HT-29 (cell line): ENCODE measurements around the gene MEST. TPM values are rescaled to one million over a fixed set of nuclear protein-coding genes. Genes with fewer than 3 reads are reported as not detected.
A peak's percentile ranks its signal among the peaks of the same experiment; 100 is the strongest.
"Not testable (repeated sequence)": the region's sequence is repeated elsewhere in the genome, so short reads cannot be mapped to it uniquely, and the experiment has no call there.

Source experiments
- DNase-seq: peaks from one replicate; pipeline ENCODE4 v3.0.0-alpha.2; 2015; ENCODE audit warnings: low spot score
- total RNA-seq: library from RNA; depleted of rRNA; stranded (reverse); fragments of >200 nt; shearing (Covaris generic); gene quantifications from 2 replicates; pipeline ENCODE4 v1.2.3, GENCODE V29; 2014

Gene MEST
- total RNA-seq, 1 experiment from 2014 or later: 60.3 TPM

DNA sequence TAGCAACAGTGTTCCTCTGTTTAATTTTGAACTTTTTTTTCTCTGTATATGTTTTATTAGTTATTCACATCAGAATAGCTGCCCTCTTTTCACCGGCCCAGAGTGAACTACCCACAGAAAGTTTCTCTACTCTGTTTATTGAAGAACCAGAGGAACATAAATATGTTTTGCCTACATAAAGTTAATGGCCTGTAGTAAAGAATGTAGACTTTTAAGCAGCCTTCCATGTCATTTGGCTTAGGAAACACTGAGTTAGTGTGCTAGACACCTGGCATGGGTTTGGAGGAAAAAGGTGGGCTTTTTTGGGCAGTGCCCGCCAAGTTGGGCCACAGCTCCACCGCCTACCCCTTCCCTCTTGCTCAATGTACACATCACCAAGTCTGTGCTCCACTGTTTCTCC, 8.9 kb upstream of the MEST start:
- DNase-seq: no peak

DNA sequence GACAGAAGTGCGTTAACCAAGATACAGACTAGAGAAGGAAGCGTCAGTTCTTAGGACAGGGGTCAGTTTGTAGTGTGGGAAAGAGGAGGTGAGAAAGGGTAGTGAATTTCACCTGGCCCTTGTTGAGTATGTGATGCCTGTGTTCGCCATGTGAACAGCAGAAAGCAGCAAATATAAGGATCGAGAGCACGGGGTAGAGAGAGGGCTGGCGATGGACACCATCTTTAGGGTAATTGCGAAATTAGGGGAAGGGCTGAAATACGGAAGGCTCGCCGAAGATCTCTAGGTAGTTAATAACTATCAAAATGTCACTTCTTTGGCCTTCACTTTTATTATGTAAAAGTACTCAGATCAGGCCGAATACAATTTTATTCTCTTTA, 6.2 kb upstream of the MEST start:
- DNase-seq: no peak

DNA sequence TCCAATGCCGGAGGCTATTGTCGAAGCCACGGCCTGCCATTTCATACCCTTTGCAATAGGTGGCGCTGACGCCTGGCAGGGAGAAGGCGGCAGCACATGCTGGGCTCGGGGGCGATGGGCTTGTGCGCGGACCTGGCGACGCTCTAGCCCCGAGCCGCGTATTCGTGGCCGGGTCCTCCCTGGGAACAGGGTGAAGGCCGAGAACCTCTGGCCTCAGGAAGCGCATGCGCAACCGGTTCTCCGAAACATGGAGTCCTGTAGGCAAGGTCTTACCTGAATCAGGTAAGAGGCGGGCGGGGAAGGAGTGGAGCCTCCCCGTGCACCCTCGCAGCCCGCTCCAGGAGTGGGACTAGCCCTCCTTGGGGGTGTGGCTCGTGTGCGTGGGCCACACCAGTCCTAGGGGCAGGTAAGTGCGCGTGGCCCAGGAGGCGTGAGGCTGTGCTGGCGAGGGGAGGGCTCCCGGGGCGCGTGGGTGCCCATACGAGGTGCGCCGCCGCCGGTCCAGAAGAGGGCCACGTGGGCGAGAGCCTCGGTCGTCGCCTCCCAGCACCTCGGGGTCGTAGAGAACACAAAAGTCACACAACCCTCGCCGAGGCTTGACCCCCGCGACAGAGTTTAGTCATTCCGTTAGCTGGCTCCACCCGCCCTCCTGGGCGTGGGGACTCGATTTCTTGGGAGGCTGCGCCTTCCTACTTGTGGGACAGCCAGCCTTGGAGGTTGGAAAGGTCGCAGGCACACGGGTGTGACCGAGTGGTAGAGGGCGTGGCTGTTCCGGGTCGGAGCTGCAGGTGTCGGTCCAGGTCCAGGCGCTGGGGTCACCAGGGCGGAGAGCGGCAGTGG, 5.6 kb upstream of the MEST start:
- DNase-seq: peak; percentile 98

DNA sequence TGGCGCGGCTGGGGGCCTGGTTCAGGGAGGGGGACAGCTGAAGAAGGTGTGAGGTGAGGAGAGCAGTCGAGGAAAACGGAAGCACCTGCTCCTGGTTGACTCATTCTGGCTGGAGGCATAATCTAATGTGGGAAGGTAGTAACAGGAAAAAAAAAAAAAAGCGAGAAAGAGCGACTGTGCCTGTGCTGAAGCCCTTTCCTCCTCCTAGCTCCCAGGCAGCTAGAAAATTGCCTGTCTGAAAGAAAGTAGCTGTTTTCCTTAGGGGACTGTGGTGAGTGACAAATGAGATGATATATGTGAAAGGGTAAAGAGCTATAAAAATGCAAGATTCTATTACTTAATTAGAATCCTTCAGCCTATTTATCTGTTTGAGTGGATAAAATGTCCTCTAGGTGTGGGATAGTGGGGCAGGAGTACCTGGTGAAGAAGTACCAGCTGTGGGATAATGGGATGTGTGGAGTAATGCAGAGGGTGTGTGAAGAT, 4.9 kb upstream of the MEST start:
- no peak for DNase-seq

DNA sequence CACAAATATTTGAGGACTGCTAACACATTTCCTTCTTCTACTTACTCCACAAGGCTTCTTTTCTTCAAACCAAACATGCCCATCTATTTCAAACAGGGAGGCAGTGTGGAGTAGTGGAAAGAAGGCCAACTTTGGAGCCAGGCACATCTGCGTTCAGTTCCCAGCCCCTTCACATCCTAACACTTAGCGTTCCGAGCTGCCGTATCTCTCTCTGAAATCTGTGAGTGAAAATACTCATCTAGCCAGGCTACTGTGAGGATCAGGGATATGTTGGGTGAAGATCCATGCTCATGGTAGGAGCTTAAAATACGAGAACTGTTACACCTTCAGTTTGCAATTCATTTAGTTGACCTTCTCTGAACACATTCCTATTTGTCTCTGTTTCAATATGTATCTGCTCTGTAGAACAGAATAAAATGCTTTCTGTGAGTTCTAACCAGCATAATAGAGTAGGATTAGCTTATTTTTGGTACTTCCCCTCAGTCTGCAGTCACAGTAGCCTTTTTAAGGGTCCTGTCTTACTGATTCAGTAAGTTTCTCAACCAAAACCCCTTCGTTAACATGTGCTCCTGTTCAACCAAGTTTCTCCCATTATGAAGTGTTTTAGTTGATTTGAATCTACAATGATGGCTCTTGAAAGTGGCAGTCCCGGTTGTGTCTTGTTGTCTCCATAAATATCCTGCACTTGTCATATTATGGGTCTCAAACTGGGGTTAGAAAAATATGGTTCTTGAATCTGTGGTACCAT, 3.3 kb upstream of the MEST start:
- DNase-seq: no peak

DNA sequence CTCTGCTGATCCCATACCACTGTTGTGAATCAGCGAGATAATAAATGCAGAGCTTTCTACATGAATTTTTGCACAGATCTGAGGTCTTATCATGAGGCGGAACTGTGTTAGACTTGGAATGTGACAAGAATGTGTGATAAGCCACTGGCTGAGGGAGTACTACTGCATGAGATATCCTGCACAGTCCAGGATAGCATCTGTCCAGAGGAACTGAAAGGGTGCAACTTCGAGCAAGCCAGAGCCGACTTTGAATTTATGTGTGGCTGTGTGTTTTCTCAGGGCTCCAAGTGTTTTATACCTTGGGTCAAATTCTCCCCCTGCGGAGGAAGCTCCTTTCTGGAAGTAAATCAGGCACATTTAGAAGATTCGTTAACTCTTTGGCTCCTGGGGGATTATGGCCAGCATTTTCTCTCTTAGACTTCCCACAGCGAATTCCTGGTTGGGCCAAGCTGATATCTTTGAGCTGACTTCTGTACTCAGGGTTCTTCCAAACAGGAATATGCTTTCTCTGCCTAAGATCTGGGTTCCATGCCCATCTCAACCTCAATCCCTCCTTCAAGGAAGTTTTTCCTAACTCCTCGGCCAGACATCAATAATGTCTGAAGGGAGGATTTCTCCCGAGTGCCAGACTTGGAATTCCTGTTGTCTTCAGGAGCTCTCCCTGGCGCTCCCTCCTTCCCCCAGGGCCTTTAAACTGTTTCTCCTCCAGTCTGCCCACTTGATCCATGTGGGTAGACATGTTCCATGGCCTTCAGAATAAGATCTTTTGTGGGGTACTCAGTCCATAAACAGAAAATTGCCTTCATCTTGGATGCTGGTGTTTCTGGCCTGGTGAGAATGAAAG, 2.5 kb upstream of the MEST start:
- no peak for DNase-seq

DNA sequence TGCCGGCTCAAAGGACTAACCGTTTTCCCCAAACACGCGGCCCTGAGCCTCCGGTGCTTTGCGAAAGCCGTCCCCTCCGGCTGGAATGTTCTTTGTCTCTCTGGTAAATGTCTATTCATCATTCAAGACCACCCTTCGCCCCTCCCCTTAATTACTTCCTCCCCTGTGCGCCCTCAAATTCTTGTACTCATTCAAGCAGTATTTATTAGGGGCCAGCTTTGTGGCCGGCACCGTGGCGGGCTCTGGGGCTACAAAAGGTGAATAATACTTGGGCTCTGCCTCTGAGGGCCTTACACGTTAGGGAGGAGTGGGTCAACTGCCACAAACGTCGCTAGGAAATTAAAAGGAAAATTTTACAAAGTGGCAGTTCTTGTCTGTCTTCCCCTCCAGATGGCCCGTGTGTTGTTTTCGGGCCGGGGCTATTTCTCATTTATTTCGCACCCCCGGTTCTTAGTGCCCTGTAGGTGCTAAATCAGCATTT, 1.5 kb upstream of the MEST start:
- DNase-seq: no peak

DNA sequence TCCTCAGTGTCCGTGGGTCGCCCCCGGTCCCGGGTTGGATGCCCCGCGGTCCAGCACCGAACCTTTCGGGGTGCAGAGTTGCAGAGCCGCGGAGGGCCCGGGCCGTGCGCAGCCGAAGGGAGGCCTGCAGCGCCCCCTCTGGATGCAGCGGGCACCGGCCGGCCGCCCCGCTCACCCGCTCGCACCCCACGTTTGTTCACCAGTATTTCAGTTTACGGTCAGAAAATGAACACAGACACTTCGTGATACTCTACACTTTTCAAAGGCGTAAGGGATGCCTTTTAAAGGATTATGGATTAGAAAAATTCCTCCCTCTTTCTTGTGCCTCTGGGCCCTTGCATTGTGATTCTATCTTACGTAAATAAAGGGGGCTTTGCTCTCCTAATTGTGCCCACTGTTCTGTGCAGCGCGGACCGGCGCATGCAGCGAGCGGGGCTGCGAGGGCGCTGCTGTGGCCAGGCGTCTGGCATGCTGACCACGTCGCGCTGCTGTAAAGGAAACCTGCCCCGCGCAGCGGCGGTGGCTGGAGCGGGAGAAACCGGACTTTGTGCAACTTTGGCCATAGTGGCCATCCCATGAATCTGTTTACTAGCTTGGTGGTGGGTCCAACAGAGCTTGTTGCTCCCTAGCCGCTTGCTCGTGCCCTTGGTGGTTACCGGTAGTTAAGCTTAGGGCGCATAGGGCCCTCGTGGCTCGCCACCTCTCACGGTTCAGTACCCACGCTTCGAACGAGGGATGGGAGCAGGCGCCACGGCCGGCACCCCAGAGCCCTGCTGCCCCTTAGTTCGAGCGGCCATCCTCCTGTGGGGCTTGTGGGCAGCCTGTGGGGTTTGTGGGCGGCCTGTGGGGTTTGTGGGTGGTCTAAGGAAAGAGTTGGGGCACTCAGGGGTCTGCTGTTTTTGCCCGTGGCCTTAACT, 739 bp upstream of the MEST start:
- DNase-seq: no peak

DNA sequence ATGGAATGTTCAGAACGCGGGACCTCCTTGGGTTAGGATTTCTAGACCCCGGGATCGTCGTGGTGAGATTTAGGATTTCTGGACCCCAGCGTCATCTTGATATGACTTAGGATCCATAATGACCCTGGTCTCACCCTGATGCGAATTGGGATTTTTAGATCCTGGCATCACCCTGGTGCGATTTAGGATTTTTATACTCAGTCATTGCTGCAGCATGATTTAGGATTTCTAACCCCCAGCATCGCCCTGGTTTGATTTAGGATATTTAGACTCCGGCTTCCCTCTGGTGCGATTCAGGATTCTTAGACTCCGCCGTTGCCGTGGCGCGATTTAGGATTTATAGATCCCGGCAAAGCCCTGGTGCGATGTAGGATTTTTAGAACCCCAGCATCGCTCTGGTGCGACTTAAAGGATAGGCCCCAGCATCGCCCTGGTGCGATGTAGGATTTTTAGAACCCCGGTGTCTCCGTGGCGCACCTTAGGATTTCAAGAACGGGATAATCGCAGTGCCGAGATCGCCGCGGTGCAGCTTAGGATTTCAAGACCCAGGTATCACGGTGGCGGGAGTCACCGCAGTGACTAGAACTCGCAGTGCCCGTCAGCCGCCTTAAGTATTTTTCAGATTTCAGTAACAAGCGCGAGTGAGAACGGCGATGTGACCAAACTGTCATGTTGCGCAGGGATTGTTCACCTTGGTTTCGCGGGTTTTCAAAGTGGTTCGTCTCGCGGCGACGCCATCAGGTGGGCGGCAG, 814 bp downstream of the MEST start:
- DNase-seq: no peak

DNA sequence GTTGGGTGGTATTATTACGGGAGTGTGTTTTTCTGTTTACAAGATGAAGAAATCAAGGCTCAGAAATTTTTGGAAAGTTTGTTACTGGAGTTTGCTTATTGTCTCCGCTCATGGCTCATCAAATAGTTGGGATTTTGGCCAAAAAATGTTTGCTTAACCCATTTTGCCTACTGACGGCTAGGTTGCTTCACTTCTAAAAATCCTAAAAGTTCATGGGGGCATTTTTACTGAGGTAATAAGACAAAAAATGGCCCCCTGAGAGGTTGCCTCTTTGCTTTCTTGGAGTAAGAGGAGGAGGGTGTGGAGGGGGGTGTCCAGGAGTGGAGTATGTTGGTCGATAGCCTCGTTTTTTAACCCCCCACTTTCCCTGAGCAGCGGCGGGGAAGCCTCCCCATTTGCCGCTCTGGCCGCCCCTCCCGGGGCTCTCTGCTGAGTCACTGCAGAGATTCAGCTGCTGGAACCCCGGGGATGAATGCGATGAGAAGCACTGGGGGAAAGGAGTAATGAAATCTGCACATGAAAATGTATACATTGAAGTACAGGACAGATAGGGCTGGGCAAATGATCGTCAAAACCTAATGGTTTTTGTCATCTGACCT, 1.5 kb downstream of the MEST start:
- DNase-seq: no peak

DNA sequence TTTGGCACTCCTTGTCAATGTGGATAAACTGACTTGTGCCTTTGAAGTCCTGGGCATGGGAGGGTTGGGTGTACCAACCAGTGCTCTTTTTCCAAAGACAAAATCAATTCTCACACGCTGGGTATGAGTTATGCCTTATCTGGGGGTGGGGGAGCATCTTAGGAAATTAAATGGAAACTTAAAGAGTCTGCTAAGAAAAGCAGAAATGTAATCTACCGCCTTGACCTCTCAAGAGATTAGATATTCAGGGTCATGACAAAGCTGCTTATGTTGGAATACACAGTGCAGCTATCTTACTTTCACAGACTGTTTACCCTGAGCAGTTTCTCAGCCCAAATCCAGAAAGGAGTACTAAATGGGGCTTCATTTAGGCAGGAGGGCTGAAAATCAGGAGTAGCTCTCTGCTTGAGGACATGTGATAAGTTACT, 2.6 kb downstream of the MEST start:
- no peak for DNase-seq

DNA sequence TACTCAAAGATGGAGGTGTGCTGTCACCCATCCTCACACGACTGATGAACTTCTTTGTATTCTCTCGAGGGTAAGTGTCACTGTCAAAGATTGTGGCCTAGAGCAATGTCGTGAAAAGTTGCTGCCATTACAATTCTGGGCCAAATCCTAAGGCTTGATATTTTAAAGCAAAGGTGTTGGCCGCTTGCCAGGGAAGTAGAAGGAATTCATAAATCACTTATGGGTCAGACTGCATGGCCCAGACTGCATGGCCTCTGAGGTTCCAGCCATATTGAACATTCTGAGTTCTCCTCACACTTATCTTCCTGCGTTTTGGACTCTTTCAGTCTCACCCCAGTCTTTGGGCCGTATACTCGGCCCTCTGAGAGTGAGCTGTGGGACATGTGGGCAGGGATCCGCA, 8.6 kb downstream of the MEST start:
- no peak for DNase-seq

DNA sequence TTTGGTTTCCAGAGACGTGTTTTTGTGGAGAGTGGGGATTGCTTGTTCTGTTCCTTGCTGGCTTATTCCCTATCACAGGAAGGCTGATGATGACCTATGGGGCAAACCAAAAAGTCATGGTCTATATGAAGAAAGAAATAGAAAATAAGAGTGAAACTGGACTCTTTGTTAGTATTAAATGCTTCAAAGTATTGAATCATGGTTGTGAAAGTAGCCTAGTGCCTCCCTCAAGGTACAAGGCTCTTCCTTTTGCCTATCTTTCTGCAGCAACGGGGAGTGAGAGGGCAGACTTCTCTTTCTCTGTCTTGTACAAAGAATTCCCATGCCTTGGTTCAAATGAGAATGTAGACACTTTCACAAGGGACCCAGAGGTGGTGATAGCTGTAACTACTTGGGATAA, 9.0 kb downstream of the MEST start:
- DNase-seq: no peak

DNA sequence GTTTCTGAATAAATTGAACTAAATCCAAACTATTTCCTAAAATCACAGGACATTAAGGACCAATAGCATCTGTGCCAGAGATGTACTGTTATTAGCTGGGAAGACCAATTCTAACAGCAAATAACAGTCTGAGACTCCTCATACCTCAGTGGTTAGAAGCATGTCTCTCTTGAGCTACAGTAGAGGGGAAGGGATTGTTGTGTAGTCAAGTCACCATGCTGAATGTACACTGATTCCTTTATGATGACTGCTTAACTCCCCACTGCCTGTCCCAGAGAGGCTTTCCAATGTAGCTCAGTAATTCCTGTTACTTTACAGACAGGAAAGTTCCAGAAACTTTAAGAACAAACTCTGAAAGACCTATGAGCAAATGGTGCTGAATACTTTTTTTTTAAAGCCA, 13.9 kb downstream of the MEST start:
- DNase-seq: no peak

DNA sequence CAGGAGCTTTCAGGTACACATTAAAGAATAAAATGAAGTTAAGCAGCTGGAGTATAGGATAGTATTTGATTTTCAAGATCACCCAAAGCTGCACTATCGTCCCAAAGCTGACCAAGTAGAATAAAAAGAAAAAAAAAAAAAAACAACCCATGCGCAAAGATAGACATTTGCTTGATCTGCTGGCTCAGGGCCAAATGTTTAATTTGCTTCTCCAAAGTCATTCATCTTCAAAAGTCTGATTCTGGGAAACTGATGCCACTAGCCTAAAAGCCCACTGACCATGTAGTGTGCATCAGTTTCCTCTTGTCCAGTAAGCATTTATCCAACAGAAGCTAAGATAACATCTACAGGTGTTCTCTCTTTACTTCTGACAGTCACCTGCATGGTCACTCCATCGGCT, 14.5 kb downstream of the MEST start:
- DNase-seq: no peak

DNA sequence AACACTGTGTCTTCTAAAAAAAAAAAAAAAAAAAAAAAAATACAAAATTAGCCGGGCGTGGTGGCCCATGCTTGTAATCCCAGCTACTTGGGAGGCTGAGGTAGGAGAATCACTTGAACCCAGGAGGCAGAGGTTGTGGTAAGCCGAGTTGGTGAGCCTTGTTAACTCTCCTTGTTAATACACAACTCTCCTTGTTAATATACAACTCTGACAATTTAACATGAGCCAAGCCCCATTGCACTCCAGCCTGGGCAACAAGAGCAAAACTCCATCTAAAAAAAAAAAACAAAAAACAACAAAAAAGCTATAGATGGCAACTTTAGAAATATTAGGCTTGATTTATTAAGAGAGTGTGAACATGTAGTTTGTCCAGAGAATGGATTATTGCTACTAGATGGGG, 20.2 kb downstream of the MEST start:
- DNase-seq: not testable (repeated sequence)

DNA sequence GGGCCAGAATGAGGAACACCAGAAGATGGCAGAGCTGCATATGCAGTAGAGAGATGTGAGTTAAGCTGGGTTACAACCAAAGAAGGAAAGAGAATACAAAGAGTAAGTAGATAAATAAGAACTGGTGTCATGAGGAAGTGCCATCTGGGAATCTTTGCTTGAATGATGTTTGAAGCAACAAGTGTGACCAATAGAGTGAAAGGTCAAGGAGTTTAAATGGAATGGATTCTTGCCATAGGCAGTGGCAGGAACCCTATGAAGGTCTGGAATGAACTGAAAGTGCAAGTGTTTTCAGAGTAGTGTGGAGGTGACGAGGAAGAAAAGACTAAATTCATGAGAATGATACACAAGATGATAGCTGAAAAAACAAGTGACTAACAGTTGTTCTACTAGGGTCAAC, 21.6 kb downstream of the MEST start:
- DNase-seq: no peak

DNA sequence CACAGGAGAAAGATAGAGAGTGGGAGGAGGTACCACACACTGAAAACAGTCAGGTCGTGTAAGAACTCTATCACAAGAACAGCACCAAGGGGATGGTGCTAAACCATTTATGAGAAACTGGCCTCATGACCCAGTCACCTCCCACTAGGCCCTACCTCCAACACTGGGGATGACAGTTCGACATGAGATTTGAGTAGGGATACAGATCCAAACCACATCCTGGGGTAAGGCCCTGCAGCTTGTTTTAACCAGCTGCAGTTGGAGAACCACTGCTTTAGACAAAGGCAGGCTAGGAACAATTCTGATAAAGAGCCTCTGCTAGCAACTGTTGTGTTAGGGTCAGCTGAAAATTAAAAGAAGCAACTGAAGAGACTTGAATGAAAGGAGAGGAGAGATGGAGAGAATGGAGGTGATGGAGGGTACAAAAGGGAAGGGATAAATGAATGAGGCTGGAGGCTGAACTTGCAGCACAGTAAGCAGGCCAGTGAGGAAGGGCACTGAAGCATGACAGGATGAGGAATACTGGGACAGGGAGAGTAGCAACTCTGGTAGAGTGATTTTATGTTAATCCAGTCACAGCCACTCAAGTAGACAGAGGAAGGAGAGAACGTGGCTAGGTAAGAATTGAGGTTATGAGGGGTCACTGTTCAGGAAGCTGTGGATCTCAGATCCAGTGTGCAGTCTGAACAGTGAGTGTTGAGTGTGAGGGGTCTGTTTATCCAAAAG, 23.6 kb downstream of the MEST start:
- DNase-seq: no peak
